Cardiac fibroblast (primary cell): ENCODE data around the gene TSPAN18.

ENCODE experiments used
- DNase-seq, 2 donors: peaks; one replicate each; pipeline versions ENCODE4 v3.0.0 to v3.0.0-alpha.2; 2010; ENCODE audit warnings: low read depth in 2 of 2
- H3K4me3 ChIP-seq, 2 donors: replicated peaks in 1 of 2; 1 replicate in 1 of 2; 2 replicates in 1 of 2; pipeline ENCODE4 v1.5.1; 2011; ENCODE audit warnings: low read depth in 2 of 2, low read length in 2 of 2, mild to moderate bottlenecking in 2 of 2, moderate library complexity in 1 of 2
- CTCF ChIP-seq: IDR thresholded peaks from one replicate; pipeline ENCODE4 v1.5.1; 2011; ENCODE audit warnings: low read depth, mild to moderate bottlenecking, low read length, inconsistent platforms

Gene TSPAN18

GRCh38 chr11:44901786-44902185 is 175.0 kb downstream of the TSPAN18 start:
- no peak overlapping the region for H3K4me3 ChIP-seq
- DNase-seq = no peak
- no peak for TF ChIP-seq CTCF

GRCh38 chr11:44903035-44903434 is 176.3 kb downstream of the TSPAN18 start:
- no peak for TF ChIP-seq CTCF
- no peak for DNase-seq
- H3K4me3 ChIP-seq = no peak overlapping the region

- no peak for TF ChIP-seq CTCF
Measured at GRCh38 chr11:44903518-44903917, 176.8 kb downstream of the TSPAN18 start.

GRCh38 chr11:44904261-44905020 is 177.7 kb downstream of the TSPAN18 start:
- TF ChIP-seq CTCF = no peak
- no peak for DNase-seq
- no peak overlapping the region for H3K4me3 ChIP-seq

More at GRCh38 chr11:44903518-44903917, 176.8 kb downstream of the TSPAN18 start:
- no peak overlapping the region for H3K4me3 ChIP-seq
- DNase-seq = no peak

- no peak for DNase-seq
- H3K4me3 ChIP-seq = no peak overlapping the region
- no peak for TF ChIP-seq CTCF
Measured at GRCh38 chr11:44905131-44905866, 178.5 kb downstream of the TSPAN18 start.

- no peak overlapping the region for H3K4me3 ChIP-seq
- TF ChIP-seq CTCF = no peak
- no peak for DNase-seq
Measured at GRCh38 chr11:44906649-44907048, 179.9 kb downstream of the TSPAN18 start.
